ENCODE measurements around the gene KLK11. TPM values are rescaled to one million over a fixed set of nuclear protein-coding genes. Genes with fewer than 3 reads are reported as not detected.
A peak's percentile ranks its signal among the peaks of the same experiment; 100 is the strongest.

The KLK11 gene
- total and polyA plus RNA-seq, 10 of the 15 experiments (the other 5 are each of a cell fraction or from before 2014, with no cell fraction given), result not detected

DNA sequence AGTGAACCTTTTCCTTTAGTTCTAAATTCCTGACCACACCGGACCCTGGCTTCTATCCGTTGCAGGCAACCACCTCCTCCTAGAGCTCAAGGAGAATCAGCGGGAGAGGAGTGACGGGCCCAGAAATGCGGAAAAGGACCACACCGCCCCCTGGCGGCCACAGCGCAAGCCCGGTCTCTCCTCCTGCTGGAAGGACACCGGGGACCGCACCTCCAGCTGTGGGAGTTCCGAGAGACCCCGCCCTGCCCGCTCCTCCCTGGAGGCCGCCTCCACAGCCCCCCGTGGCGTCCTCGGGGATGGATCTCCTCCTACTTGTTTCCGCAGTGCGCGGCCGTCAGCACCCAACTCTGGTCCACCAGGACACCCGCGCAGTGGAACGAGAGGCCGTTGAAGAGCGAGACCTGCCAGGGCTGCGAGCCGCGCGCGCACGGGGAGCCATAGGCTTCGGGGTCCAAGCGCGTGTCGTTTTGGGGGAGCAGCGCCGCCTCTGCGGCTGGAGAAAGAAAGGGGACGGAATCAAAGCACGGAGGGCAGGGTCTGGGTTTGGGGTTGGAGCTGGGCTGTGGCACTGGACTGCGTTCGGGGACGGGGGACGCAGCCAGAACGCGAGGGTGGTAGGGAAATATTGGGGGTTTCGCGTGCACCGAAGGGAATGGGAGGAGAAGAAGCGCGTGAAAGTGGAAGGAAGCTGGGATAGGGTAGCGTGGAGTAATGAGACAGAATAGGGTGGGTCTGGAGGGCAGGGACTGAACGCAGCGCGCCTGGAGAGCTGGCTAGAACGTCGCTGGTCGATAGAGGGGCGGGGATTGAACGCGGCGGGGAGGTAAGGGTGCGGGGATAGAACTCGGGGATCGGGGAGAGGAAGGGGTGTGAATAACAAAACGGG, 9.4 kb downstream of the KLK11 start:
- FAIRE-seq, result no peak
- TF ChIP-seq, protein P1, sequence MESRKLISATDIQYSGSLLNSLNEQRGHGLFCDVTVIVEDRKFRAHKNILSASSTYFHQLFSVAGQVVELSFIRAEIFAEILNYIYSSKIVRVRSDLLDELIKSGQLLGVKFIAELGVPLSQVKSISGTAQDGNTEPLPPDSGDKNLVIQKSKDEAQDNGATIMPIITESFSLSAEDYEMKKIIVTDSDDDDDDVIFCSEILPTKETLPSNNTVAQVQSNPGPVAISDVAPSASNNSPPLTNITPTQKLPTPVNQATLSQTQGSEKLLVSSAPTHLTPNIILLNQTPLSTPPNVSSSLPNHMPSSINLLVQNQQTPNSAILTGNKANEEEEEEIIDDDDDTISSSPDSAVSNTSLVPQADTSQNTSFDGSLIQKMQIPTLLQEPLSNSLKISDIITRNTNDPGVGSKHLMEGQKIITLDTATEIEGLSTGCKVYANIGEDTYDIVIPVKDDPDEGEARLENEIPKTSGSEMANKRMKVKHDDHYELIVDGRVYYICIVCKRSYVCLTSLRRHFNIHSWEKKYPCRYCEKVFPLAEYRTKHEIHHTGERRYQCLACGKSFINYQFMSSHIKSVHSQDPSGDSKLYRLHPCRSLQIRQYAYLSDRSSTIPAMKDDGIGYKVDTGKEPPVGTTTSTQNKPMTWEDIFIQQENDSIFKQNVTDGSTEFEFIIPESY (IDR thresholded peaks at IDR 0.05), result no peak
- no peak for TF ChIP-seq FOXM1 (IDR thresholded peaks at IDR 0.05; ENCODE audit: low read depth, low read length)
- TF ChIP-seq CTCF (IDR thresholded peaks at IDR 0.05 in 2 of 3, conservative IDR thresholded peaks at IDR 0.05 in 1 of 3; ENCODE audit: control insufficient read depth in 2 of 3, extremely low read depth in 1 of 3, insufficient read depth in 1 of 3, low read depth in 3 of 3, low read length in 3 of 3), result peak; percentile 3 to 14 (median 11); a peak in 1 of 6 replicates
- no peak for TF ChIP-seq FOS (IDR thresholded peaks at IDR 0.05; ENCODE audit: borderline replicate concordance, extremely low read depth, insufficient read length)
- no peak for TF ChIP-seq ZZZ3 (IDR thresholded peaks at IDR 0.05; ENCODE audit: control insufficient read depth, insufficient read length, low read depth)
- TF ChIP-seq, protein P2, sequence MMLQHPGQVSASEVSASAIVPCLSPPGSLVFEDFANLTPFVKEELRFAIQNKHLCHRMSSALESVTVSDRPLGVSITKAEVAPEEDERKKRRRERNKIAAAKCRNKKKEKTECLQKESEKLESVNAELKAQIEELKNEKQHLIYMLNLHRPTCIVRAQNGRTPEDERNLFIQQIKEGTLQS (IDR thresholded peaks at IDR 0.05; ENCODE audit: borderline replicate concordance, extremely low read depth, low read depth, low read length), result no peak
- Histone ChIP-seq H2AFZ (ENCODE audit: control insufficient read depth, low read depth, low read length) (no peak overlapping the region), H3K4me2 (ENCODE audit: control insufficient read depth, insufficient read depth) (no peak overlapping the region), H3K79me2 (ENCODE audit: control insufficient read depth, insufficient read depth, low read length) (no peaks in the 10 kb centered on the region), H3K27me3 (replicated peaks in 1 of 2; ENCODE audit: control insufficient read depth in 2 of 2, insufficient read depth in 2 of 2, low read length in 1 of 2) (no peaks in the 10 kb centered on the region; a peak in 3 of 4 replicates), H3K9me3 (replicated peaks; ENCODE audit: control insufficient read depth, insufficient read depth, low read length) (no peaks in the 10 kb centered on the region; the same call in 2 of the 3 replicates), H3K27ac (ENCODE audit: control insufficient read depth, insufficient read depth) (no peak overlapping the region), H3K9ac (ENCODE audit: control insufficient read depth, insufficient read depth, low read length) (no peak overlapping the region), H3K4me3 (no peak overlapping the region), H3K36me3 (ENCODE audit: control insufficient read depth in 2 of 2, insufficient read depth in 2 of 2, low read length in 1 of 2) (no peaks in the 10 kb centered on the region), H4K20me1 (ENCODE audit: control insufficient read depth, insufficient read depth) (no peaks in the 10 kb centered on the region), H3K4me1 (ENCODE audit: control insufficient read depth, insufficient read depth, low read length) (no peaks in the 10 kb centered on the region)
- in situ Hi-C loops (cut with MboI) (no loop called here), intact Hi-C loops (cut with micrococcal nuclease; ENCODE audit: unreplicated experiment) (no loop called here)
- SMC1A ChIA-PET (ENCODE audit: uncharacterized antibody, unreplicated experiment), result no interaction called here
- RAD21 ChIA-PET (ENCODE audit: unreplicated experiment), result no interaction called here
- 37% methylated on average over 53 of the region's 68 CpGs for WGBS (ENCODE audit: insufficient coverage, insufficient replicate concordance, low lambda C conversion rate, missing lambda C conversion rate)
- CTCF ChIA-PET, result no interaction called here
- DNase-seq (ENCODE audit: low read depth, low spot score), result no peak
- POLR2A ChIA-PET, result no interaction called here
- no TSS peak for BruUV-seq (replicated peaks)
- no peak for ATAC-seq
